GM21447 (cell line): ENCODE measurements around the gene OR11H12.
"Not testable (repeated sequence)": the region's sequence is repeated elsewhere in the genome, so short reads cannot be mapped to it uniquely, and the experiment has no call there.

Experiments
- ATAC-seq: cut with Tn5 transposase; IDR thresholded peaks from one replicate; pipeline ENCODE4 v1.9.1; 2021; ENCODE audit not compliant: unreplicated experiment

Gene OR11H12

GRCh38 chr14:18600817-18601216 is at the start of gene OR11H12:
Gene OR11H12 (plus strand): TSS chr14:18601117. CDS start chr14:18601117, 0 bp downstream.
- not testable (repeated sequence) for ATAC-seq

- not testable (repeated sequence) for ATAC-seq
Observed at GRCh38 chr14:18582908-18583307, 18.0 kb upstream of the OR11H12 start.

GRCh38 chr14:18626610-18627213 is 25.8 kb downstream of the OR11H12 start:
- ATAC-seq: not testable (repeated sequence)

- not testable (repeated sequence) for ATAC-seq
Observed at GRCh38 chr14:18636066-18636465, 35.1 kb downstream of the OR11H12 start.

- ATAC-seq: not testable (repeated sequence)
Observed at GRCh38 chr14:18638032-18638431, 37.1 kb downstream of the OR11H12 start.

GRCh38 chr14:18638785-18639184 is 37.9 kb downstream of the OR11H12 start:
- ATAC-seq: not testable (repeated sequence)

GRCh38 chr14:18646075-18646730 is 45.3 kb downstream of the OR11H12 start:
- not testable (repeated sequence) for ATAC-seq
